HCT116 (cell line): ENCODE data around the gene LRRC71. TPM values are rescaled to one million over a fixed set of nuclear protein-coding genes. Genes with fewer than 3 reads are reported as not detected.

Source experiments
- ATAC-seq: fragments of 200-7000 bp; cut with Tn5 transposase; 2 replicates; pipeline ENCODE4 v1.9.1; 2020; ENCODE audit warnings: mild to moderate bottlenecking, moderate library complexity
- BruUV-seq: library from RNA; stranded (reverse); fragments of 400-500 nt; replicated peaks from 2 replicates; lab custom pipeline; 2021; lab: Mats Ljungman, UMichigan
- CTCF ChIA-PET: fragments of 300-600 bp; sonication (Branson Sonifier 250); formaldehyde crosslinking; loops from one replicate; lab custom pipeline; 2021; ENCODE audit warnings: antibody characterized with exemption; lab: Charles Lee
- POLR2A ChIA-PET: fragments of 300-600, 350-600 bp; sonication (Branson Sonifier 250); formaldehyde crosslinking; loops from one replicate; lab custom pipeline; 2021; ENCODE audit warnings: antibody characterized with exemption; lab: Charles Lee
- RAD21 ChIA-PET, 2 experiments: fragments of 300-600 bp; sonication (Branson Sonifier 250); formaldehyde crosslinking; loops; one replicate each; lab custom pipeline; 2023; ENCODE audit warnings: low total read pairs in 2 of 2; ENCODE audit not compliant: uncharacterized antibody in 2 of 2, unreplicated experiment in 2 of 2, low non-redundant PET in 1 of 2; lab: Charles Lee
- DNase-seq: peaks from one replicate; pipeline ENCODE4 v3.0.0-alpha.2; 2010; ENCODE audit warnings: low read depth, low spot score
- H2AFZ ChIP-seq: fragments of 200-600 bp; shearing (Covaris generic), sonication (generic); 2 replicates; pipeline ENCODE4 v1.6.1; 2017; ENCODE audit warnings: low read depth, mixed run types, mixed read lengths, antibody characterized with exemption, low read length; ENCODE audit not compliant: poor library complexity, severe bottlenecking
- H3K27ac ChIP-seq: 2 replicates; pipeline ENCODE4 v1.5.1; 2012; ENCODE audit warnings: low read depth, low read length
- H3K27me3 ChIP-seq: fragments of 200-600 bp; sonication (generic); 2 replicates; pipeline ENCODE4 v1.6.1; 2016; ENCODE audit warnings: mixed run types, low read length, mixed read lengths; ENCODE audit not compliant: insufficient read depth
- H3K36me3 ChIP-seq, 2 experiments: fragments of 200-500 bp in 1 of 2; fragments of 200-600 bp in 1 of 2; sonication (Bioruptor generic) in 1 of 2; sonication (generic) in 1 of 2; 2 replicates each; pipeline versions ENCODE4 v1.5.1 to v1.6.1; 2014 to 2016; ENCODE audit warnings: low read length in 2 of 2, inconsistent platforms in 1 of 2, mixed read lengths in 1 of 2, mixed run types in 1 of 2; ENCODE audit not compliant: insufficient read depth in 2 of 2, control insufficient read depth in 1 of 2
- H3K4me1 ChIP-seq, 2 experiments: fragments of 200-600 bp in 1 of 2; sonication (generic) in 1 of 2; 2 replicates each; pipeline versions ENCODE4 v1.5.1 to v1.6.1; 2012 to 2017; ENCODE audit warnings: low read length in 2 of 2, inconsistent platforms in 1 of 2, mild to moderate bottlenecking in 1 of 2, mixed read lengths in 1 of 2, mixed run types in 1 of 2, moderate library complexity in 1 of 2; ENCODE audit not compliant: insufficient read depth in 2 of 2, control insufficient read depth in 1 of 2
- H3K4me2 ChIP-seq: fragments of 200-600 bp; sonication (generic); 2 replicates; pipeline ENCODE4 v1.6.1; 2017; ENCODE audit warnings: mixed run types, low read length, mixed read lengths
- H3K4me3 ChIP-seq, 2 experiments: fragments of 200-600 bp in 1 of 2; sonication (generic) in 1 of 2; replicated peaks in 1 of 2; 2 replicates each; pipeline ENCODE4 v1.5.1; 2011 to 2016; ENCODE audit warnings: low read length in 2 of 2, control low read depth in 1 of 2, low read depth in 1 of 2, mild to moderate bottlenecking in 1 of 2, mixed read lengths in 1 of 2, mixed run types in 1 of 2
- H3K79me2 ChIP-seq: fragments of 200-600 bp; sonication (generic); 2 replicates; pipeline ENCODE4 v1.6.1; 2017; ENCODE audit warnings: mild to moderate bottlenecking, mixed run types, low read length, moderate library complexity, mixed read lengths; ENCODE audit not compliant: insufficient read depth
- H3K9ac ChIP-seq: fragments of 200-600 bp; sonication (generic); 2 replicates; pipeline ENCODE4 v1.6.1; 2016; ENCODE audit warnings: low read length, mixed read lengths
- H3K9me2 ChIP-seq: fragments of 200-600 bp; sonication (generic), shearing (Covaris generic); 2 replicates; pipeline ENCODE4 v1.6.1; 2017; ENCODE audit warnings: mixed run types, mild to moderate bottlenecking, moderate library complexity; ENCODE audit not compliant: insufficient read depth
- H3K9me3 ChIP-seq, 2 experiments: fragments of 200-500 bp in 1 of 2; fragments of 200-600 bp in 1 of 2; sonication (Bioruptor generic) in 1 of 2; sonication (generic) in 1 of 2; 2 replicates each; pipeline ENCODE4 v1.6.1; 2014 to 2017; ENCODE audit warnings: low read length in 2 of 2, mixed read lengths in 2 of 2, inconsistent platforms in 1 of 2, low read depth in 1 of 2, mild to moderate bottlenecking in 1 of 2, mixed run types in 1 of 2, moderate library complexity in 1 of 2; ENCODE audit not compliant: control insufficient read depth in 1 of 2, insufficient read depth in 1 of 2
- H4K20me1 ChIP-seq: fragments of 200-600 bp; sonication (generic), shearing (Covaris generic); 2 replicates; pipeline ENCODE4 v1.6.1; 2017; ENCODE audit warnings: mixed run types, mild to moderate bottlenecking, moderate library complexity; ENCODE audit not compliant: insufficient read depth
- ELF1 ChIP-seq: IDR thresholded peaks from 2 replicates; pipeline ENCODE4 v1.6.1; 2012; ENCODE audit warnings: low read depth, borderline replicate concordance
- EZH2 ChIP-seq: fragments of 200-600 bp; sonication (generic); IDR thresholded peaks from 2 replicates; pipeline ENCODE4 v1.6.1; 2017; ENCODE audit warnings: antibody characterized with exemption, mixed run types
- POLR2AphosphoS5 ChIP-seq: IDR thresholded peaks from 2 replicates; pipeline ENCODE4 v1.6.1; 2011; ENCODE audit warnings: mild to moderate bottlenecking, low read depth, low read length, moderate library complexity
- RAD21 ChIP-seq: IDR thresholded peaks from 2 replicates; pipeline ENCODE4 v1.6.1; 2012; ENCODE audit warnings: low read depth, mild to moderate bottlenecking
- SRF ChIP-seq: IDR thresholded peaks from 2 replicates; pipeline ENCODE4 v1.6.1; 2012; ENCODE audit warnings: low read depth
- TCF7L2 ChIP-seq: IDR thresholded peaks from 2 replicates; pipeline ENCODE4 v1.7.0; 2011; ENCODE audit warnings: borderline replicate concordance, inconsistent platforms; ENCODE audit not compliant: insufficient read depth, insufficient read length; ENCODE audit errors: extremely low read depth
- ZNF274 ChIP-seq: fragments of 200-500 bp; sonication (Bioruptor generic); IDR thresholded peaks from 2 replicates; pipeline ENCODE4 v1.6.1; 2014; ENCODE audit warnings: mild to moderate bottlenecking, low read depth, low read length, inconsistent platforms
- intact Hi-C: fragments of 100-400 bp; cut with micrococcal nuclease; formaldehyde crosslinking; loops from 2 replicates; pipeline ENCODE4 v1.10.0; 2022
- total RNA-seq: library from RNA; stranded (reverse); gene quantifications from one replicate; pipeline ENCODE4 v1.2.1, GENCODE V29; 2021; ENCODE audit not compliant: unreplicated experiment
- TF ChIP-seq, protein P1 (sequence below): IDR thresholded peaks from 2 replicates; pipeline ENCODE4 v1.6.1; 2011; ENCODE audit warnings: mild to moderate bottlenecking, low read length, moderate library complexity; ENCODE audit not compliant: insufficient replicate concordance; ENCODE audit errors: extremely low read depth
- TF ChIP-seq, protein P2 (sequence below): IDR thresholded peaks from 2 replicates; pipeline ENCODE4 v1.6.1; 2012

LRRC71 gene
- total RNA-seq, 1 experiment from 2014 or later, result not detected

DNA sequence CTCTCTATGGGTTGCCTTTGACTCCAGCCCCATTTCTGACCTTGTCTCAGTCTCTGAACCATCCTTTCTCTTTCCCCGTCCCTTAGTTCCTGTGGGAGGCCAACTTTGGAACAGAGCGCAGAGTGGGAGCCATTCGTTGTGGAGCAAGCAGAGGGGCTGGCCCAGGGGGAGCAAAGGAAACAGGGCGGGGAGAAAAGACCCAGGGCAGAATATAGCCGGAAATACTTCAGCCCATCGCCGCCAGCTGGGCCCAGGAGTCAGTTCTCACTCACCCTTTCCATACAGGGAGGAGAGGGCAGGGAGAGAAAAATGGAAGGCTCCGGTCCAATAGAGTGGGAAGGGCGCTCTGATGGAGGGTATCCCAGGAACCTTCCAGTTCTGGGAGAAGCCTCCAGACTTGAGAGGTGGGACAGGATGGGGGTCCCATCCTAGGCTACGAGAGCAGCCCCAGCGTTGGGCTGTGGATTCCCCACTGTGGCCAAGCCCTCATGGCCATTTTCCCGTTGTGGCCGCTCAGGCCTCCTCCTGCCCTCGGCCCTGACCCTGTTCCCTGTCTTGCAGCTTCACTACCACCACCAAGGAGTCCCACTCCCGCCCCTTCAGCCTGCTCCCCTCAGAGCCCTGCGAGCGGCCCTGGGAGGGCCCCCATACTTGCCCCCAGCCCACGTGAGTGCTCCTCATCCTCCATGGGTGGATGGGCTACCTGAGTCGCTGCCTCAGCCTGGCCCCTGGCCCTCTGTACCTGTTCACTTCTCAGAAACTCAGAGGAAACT lies 16.1 kb upstream of the LRRC71 start (continued):
- TF ChIP-seq, protein P1, sequence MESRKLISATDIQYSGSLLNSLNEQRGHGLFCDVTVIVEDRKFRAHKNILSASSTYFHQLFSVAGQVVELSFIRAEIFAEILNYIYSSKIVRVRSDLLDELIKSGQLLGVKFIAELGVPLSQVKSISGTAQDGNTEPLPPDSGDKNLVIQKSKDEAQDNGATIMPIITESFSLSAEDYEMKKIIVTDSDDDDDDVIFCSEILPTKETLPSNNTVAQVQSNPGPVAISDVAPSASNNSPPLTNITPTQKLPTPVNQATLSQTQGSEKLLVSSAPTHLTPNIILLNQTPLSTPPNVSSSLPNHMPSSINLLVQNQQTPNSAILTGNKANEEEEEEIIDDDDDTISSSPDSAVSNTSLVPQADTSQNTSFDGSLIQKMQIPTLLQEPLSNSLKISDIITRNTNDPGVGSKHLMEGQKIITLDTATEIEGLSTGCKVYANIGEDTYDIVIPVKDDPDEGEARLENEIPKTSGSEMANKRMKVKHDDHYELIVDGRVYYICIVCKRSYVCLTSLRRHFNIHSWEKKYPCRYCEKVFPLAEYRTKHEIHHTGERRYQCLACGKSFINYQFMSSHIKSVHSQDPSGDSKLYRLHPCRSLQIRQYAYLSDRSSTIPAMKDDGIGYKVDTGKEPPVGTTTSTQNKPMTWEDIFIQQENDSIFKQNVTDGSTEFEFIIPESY, result no peak
- TF ChIP-seq POLR2AphosphoS5 (no peak), ELF1 (no peak), EZH2 (no peak), TCF7L2 (no peak), ZNF274 (no peak), RAD21 (no peak)

DNA sequence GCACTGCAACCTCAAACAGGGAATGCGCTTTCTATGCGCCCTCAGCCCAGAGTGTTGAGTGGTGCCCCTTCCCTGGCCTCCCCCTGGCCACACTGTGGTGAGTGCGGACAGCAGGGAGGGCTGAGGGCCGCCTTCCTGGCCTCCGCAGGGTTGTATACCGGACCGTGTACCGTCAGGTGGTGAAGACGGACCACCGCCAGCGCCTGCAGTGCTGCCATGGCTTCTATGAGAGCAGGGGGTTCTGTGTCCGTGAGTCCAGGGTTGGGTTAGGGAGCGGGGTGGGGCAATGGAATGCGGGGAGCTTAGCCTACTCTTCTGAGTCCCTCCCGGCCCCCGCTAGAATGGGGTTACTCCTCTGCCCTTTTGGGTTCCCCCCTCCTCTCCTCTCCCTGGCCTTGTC lies 15.3 kb upstream of the LRRC71 start:
- Histone ChIP-seq H3K79me2 (no peaks in the 10 kb centered on the region), H3K4me1 (peaks cover 6 to 24% of the 10 kb centered on the region in 2 experiments; a peak in 3 of 4 replicates), H2AFZ (no peak overlapping the region), H3K36me3 (no peaks in the 10 kb centered on the region), H3K9me3 (no peaks in the 10 kb centered on the region; a peak in 1 of 4 replicates), H3K4me3 (no peak overlapping the region), H4K20me1 (no peaks in the 10 kb centered on the region), H3K9me2 (no peaks in the 10 kb centered on the region), H3K9ac (no peak overlapping the region), H3K4me2 (no peak overlapping the region), H3K27me3 (no peaks in the 10 kb centered on the region), H3K27ac (no peak overlapping the region)
- BruUV-seq, result no TSS peak
- no peak for DNase-seq
- CTCF ChIA-PET, result no interaction called here
- RAD21 ChIA-PET, result no interaction called here
- no peak for TF ChIP-seq SRF
- TF ChIP-seq, protein P2, sequence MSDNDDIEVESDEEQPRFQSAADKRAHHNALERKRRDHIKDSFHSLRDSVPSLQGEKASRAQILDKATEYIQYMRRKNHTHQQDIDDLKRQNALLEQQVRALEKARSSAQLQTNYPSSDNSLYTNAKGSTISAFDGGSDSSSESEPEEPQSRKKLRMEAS, result no peak
- POLR2A ChIA-PET, result no interaction called here
- intact Hi-C loops, result no loop called here
- no peak for ATAC-seq
